NCI-H510A treated with DMSO at 0.1 percent for 48 hours (cell line): ENCODE data around the gene E4F1.
A peak's percentile ranks its signal among the peaks of the same experiment; 100 is the strongest.
"Not testable (repeated sequence)": the region's sequence is repeated elsewhere in the genome, so short reads cannot be mapped to it uniquely, and the experiment has no call there.

Experiments
- DNase-seq: peaks from one replicate; lab custom pipeline; 2025; lab: John Stamatoyannopoulos, UW

The E4F1 gene

DNA sequence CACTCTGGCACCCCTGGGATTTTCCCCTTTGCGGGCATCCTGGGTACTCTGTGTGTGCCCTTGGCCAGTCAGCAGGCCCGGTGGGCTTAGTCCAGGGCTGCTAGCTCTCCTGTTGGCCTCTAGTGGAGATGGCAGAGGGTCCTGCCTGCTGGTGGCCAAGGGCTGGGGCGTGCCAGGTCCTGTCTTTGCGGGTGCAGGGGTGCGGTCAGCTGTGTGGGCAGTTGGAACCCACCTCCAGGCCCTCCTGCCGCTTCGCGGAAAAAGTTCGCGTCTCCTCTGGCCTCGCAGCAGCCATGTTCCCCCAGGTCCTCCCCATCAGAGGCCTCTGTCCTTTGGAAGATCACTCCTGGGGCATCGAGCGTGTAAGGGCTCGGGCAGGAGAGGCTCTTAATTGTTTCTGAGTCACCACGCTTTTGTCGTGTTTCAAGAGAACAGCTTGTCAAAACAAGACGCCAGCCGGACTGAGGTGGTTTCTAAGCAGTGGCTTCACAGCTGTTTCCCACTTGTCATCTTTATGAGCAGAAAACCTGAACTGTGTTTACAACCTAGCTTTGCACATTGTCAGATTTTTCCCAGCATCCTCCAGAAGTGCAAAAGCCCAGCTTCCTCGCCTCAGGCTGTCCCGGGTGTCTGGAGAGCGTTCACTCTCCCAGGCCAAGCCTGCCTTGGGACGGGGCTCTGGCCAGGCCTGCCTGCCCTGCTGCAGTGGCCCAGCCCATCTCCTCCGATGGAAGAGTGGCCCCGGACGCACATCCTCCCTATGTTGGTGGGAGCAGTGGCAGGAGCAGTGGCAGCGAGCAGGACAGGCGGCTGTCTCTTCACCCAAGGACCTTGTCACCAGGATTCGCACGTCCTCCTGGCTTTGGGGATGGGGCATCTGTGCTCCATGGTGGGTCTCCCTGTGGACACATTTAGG is 7.9 kb downstream of the E4F1 start:
- no peak for DNase-seq

DNA sequence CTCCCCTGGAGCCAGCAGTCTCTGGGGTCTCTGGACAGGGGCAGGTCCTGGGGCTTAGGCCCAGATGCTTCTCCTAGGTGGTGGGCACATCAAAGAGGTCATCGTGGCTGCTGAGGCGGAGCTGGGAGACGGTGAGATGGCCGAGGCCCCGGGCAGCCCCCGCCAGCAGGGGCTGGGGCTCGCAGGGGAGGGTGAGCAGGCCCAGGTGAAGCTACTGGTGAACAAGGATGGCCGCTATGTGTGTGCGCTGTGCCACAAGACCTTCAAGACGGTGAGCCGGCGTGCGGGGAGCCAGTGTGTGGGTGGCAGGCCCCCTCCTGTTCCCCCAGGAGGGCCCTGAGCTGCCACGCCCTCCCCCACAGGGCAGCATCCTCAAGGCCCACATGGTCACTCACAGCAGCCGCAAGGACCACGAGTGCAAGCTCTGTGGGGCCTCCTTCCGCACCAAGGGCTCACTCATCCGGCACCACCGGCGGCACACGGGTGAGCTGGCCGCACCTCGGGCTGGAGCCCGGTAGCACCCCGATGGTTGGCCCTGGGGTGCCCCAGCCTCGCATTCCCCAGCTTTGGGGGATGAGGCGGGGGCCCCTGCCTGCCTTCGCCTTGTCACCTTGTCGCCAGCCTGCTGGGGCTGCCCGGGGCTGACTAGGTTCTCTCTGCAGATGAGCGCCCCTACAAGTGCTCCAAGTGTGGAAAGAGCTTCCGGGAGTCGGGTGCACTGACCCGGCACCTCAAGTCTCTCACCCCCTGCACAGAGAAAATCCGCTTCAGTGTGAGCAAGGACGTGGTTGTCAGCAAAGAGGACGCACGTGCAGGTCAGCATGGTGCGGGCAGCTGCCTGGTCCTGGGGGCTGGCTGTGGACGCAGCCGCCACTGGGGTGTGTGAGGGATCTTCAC is 9.0 kb downstream of the E4F1 start:
- DNase-seq: no peak

DNA sequence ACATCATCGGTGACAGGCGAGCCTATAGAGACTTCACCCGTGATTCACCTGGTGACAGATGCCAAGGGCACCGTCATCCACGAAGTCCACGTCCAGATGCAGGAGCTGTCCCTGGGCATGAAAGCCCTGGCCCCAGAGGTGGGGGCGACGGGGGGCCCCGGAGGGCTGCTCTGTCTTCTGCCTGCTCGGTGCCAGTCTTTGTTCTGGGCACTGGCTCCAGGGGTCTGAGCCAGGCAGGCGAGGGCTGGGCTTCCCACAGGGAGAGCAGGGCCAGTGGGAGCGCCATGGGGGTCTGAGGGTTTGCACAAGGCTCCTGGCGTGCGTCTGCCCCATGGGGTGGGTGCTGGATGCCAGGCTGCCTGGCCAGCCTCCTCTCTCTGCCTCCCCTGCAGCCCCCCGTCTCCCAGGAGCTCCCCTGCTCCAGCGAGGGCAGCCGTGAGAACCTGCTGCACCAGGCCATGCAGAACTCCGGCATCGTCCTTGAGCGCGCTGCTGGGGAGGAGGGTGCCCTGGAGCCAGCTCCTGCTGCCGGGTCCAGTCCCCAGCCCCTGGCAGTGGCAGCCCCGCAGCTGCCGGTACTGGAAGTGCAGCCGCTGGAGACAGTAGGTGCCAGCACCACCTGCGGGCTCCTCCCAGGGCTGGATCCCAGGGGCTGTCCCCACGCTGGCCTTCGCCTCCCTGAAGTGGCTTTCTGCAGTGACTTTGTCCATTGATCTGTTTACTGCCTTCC is 9.8 kb downstream of the E4F1 start:
- DNase-seq: no peak

DNA sequence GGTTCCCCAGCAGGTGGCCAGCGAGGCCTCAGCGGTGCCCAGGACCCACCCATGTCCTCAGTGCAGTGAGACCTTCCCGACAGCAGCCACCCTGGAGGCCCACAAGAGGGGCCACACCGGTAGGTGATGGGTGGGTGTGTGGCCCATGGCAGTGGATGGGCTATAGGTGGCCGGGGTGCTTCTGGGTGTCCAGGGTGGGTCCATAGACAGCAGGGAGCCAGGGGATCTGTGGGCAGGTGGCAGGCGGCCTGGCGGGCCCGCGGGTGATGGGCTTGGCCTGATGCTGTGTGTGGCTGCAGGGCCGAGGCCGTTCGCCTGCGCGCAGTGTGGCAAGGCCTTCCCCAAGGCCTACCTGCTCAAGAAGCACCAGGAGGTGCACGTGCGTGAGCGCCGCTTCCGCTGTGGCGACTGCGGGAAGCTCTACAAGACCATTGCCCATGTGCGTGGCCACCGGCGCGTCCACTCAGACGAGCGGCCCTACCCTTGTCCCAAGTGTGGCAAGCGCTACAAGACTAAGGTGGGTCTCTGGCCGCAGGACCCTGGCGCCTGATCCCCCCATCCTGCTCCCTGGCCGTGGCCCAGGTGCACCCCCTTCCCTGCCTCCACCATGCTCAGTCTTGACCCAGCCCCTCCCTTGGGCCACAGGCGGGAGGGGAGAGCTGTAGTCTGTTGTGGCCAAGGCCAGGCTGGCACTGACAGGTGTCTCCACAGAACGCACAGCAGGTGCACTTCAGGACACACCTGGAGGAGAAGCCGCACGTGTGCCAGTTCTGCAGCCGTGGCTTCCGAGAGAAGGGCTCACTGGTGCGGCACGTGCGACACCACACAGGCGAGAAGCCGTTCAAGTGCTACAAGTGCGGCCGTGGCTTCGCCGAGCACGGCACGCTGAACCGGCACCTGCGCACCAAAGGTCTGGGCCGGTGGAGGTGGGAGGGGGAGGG is 10.8 kb downstream of the E4F1 start:
- DNase-seq: peak; percentile 56

DNA sequence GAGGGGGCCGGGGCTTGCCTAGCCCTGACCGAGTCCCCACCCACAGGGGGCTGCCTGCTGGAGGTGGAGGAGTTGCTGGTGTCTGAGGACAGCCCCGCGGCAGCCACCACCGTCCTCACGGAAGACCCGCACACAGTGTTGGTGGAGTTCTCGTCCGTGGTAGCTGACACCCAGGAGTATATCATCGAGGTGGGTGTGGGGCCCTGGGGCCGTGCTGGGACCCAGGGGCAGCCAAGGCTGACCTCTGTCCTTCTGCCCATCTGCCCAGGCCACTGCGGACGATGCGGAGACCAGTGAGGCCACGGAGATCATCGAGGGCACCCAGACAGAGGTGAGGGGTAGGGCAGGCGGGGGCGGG is 11.4 kb downstream of the E4F1 start:
- DNase-seq: no peak

DNA sequence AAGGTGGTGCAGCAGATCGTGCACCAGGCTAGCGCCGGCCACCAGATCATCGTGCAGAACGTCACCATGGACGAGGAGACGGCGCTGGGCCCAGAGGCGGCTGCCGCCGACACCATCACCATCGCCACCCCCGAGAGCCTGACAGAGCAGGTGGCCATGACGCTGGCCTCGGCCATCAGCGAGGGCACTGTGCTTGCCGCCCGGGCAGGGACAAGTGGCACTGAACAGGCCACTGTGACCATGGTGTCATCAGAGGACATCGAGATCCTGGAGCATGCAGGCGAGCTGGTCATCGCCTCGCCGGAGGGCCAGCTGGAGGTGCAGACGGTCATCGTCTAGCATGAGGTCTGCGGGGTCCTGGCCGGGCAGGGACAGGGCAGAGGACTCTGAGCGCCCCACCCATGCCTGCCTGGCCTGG is 11.9 kb downstream of the E4F1 start:
- DNase-seq: no peak

DNA sequence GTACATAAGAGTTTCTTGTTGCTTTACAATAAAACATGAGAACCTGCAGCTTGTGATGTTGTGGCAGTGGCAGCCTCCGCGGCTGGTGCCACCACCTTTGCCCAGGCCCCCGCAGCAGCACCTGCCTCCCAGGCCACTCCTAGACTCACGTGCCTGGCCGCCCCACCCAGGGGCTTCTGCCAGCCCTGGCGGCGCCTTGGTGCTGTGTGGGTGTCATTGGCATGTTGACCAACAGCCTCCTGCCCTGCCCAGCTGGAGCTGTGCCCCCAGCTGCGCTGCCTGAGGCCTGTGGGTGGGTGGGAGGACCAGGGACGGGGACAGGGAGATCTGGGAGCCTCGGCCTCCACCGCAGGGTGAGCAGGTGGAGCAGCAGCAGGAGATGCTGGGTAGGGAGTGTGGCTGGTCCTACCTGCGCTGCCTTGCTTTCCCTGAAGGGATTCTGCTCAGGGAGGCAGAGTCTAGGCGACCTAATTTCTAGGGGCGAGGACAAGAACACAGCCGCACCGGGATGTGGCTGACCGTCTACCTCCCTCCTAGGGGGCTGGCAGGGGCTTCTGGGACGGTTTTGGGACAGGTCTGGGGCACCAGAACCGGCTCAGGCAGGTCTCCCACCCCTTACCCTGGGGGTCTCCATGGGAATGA is 12.4 kb downstream of the E4F1 start:
- DNase-seq: no peak

DNA sequence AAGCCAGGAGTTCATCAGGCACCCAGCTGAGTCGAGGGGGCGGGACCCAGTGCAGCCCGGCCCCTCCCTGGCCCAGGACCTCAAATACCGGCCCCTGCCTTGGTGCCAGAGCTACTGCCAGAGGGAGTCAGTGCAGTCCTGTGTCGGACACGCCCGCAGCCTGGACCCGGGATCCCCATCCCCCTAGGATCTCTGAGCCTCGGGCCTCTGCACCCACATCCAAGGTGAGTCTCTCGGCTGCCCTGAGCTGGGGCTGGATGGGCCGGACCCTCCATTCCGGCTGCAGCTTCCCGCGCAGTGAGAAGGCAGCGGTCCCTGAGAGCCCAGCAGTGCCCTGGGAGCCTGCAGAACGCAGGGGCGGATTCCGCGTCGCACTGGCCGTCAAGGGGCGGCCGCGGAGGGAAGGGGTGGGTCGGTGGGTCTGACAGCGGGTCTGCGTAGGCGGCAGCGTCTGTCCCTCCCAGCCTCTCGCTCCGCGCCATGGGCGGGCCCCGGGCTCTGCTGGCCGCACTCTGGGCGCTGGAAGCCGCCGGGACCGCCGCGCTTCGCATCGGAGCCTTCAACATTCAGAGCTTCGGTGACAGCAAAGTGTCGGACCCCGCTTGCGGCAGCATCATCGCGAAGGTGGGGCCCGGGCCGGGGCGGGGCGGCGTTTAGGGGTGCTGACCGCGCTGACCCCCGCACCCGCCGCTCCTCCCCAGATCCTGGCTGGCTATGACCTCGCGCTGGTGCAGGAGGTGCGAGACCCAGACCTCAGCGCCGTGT is 13.1 kb downstream of the E4F1 start, which contains the start of gene DNASE1L2:
TSS of gene DNASE1L2 (plus strand) at position 108 of the 765 bp plus-strand sequence. CDS start at position 481, 373 bp downstream.
- DNase-seq: no peak

DNA sequence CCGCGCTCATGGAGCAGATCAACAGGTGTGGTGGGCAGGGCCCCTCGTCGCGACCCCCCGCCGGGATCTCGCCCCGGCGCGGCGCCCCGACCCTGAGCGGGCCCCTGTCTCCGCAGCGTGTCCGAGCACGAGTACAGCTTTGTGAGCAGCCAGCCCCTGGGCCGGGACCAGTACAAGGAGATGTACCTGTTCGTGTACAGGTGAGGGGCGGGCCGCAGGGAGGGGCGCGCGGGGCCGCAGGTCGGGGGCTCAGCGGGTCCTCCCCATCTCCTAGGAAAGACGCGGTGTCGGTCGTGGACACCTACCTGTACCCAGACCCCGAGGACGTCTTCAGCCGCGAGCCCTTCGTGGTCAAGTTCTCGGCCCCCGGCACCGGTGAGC is 13.7 kb downstream of the E4F1 start:
- no peak for DNase-seq

DNA sequence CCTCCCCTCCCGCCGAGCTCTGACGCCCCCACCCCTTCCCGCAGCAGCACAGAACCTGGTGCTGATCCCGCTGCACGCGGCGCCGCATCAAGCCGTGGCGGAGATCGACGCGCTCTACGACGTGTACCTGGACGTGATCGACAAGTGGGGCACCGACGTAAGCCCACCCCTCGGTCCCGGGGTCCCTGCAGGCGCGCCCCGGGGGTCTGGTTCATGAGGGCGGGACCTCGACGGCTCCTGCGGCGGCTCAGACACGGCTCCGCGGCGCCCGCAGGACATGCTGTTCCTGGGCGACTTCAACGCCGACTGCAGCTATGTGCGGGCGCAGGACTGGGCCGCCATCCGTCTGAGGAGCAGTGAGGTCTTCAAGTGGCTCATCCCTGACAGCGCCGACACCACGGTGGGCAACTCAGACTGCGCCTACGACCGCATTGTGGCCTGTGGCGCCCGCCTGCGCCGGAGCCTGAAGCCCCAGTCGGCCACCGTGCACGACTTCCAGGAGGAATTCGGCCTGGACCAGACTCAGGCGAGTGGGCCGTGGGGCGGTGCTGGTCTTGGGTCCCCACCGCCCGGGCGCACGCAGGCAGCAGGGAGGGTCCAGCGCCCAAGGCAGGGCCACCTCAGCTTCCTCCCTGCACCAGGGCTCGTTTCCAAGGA is 14.2 kb downstream of the E4F1 start:
- DNase-seq: no peak

DNA sequence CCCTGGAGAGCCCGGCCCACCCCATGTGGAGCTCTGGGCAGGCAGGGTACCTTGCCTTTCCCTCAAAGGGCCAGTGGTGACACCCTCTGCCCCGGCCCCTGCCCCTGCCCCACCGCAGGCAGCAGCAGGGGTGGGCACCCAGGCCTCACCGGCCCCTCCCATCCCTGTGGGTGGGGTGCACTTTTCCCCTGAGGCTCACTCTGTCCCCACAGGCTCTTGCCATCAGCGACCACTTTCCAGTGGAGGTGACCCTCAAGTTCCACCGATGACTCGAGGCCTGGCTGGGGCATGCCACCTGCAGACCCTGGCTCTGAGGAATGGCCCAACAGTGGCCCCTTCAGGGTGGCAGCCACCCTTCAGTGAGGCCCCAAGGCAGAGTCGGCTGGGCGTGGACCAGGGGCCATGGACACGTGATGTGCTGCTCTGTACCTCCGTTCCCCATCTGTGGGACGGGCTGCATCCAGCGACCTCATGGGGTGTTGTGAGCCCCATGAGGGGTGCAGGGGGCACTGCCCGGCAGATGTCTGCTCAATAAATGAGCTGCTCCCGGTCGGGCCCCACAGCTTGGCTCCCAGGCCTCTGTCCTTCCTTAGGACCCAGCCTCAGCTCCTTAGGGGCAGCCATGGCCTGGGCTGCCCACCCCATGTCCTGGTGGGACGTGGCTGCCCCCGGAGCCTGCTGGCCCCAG is 14.9 kb downstream of the E4F1 start:
- DNase-seq: no peak

DNA sequence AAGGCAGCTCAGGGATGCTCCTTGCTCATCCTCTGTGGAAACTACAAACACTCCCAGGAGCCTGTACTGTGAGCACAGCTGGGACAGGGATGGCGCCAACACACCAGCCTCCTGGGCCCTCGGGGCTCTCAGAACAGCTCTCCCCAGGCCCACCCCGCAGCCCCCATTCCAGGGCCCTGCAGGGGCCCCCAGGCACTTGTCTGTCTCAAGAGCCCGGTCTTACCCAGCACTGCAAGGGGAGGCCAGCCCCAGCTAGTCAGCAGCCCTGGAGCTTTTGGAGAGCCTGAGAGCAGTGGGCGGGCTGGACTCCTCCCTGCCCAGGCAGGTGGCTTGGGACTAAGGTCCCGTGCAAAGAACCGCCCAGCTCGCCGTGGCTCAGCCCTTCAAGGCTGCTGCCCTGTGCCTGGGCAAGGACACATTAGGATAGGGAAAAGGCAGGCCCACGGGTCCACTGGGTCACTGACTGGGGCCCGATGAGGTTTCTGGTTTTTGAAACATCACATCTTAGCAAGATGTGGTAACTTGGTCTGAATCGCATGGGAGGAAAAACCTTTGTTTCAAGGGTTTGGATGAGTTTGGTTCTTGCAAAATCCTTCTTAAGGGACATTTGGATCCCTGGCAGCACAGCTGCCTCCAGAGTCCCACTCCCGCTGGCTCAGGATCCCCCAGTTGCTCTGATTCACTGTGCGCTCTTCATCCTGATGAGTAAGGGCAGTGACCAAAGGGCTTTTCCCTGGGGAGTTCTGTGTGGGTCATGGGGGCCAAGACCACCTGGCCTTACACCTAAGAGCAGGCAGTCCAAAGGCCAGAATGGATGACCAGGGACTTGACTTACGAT is 15.7 kb downstream of the E4F1 start:
- peak; percentile 20 for DNase-seq

DNA sequence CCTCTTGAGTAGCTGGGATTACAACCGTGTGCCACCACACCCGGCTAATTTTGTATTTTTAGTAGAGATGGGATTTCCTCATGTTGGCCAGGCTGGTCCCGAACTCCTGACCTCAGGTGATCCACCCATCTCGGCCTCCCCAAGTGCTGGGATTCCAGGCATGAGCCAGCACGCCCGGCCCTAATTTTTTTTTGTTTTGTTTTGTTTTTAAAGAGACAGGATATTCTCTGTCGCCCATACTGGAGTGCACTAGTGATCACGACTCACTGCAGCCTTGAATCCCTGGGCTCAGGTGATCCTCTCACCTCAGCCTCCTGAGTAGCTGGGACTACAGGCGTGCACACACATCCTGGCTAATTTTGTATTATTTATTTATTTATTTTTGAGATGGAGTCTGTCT is 16.9 kb downstream of the E4F1 start:
- not testable (repeated sequence) for DNase-seq

DNA sequence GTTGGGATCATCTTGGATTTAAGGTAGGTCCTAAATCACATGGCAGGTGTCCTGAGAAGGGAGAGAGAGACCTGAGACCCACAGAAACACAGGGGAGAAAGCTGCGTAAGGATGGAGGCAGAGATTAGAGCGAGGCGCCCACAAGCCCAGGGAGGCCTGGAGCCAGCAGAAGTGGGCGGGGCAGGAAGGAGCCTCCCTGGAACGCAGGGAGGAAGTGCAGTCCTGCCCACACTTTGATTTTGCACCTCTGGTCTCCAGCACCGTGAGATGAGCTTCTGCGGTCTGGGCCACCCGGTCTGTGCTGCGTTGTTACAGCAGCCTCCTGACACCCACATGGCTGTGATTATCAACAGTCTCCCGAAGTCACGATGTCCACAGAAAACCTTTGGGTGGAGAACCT is 19.2 kb downstream of the E4F1 start:
- DNase-seq: no peak

DNA sequence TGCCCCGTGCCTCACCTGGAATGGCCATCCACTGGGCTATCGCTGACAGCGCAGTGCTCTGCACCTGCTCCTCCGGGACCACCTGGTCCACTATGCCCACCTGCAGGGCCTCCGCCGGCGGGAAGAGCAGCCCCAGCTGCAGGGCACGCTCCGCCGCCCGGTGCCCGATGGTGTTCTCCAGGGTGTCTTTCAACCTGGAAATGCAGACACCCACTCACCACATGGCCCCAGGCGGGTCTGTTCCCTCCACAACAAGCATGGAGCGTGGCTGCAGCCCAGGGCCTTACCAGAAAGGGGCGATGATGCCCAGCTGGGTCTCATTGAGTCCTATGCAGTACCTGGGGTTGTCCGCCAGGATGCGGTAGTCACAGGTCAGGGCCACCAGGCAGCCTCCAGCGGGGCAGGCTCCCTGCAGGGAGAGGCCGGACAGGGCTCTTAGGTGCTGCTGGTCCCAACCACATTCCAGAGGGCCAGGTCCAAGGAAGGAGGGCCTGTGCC is 19.7 kb downstream of the E4F1 start:
- no peak for DNase-seq

DNA sequence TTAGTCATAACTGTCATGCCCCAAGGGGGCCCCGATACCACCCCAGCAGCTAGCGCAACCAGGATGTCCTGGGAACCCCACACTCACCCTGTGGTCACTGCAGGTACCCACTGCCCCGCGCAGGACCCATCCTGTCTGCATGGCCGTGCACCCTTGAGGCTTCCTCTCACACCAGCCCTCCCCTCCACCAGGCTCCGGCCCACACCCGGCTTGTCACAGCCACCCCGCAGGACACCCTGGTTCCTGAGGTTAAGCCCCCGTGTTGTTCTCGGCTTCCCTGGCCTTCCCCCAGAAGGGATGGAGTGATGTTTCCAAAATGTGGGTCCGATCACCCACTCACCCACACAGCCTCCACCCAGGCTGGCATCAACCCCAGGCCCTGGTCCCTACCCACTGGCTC is 20.4 kb downstream of the E4F1 start:
- no peak for DNase-seq

DNA sequence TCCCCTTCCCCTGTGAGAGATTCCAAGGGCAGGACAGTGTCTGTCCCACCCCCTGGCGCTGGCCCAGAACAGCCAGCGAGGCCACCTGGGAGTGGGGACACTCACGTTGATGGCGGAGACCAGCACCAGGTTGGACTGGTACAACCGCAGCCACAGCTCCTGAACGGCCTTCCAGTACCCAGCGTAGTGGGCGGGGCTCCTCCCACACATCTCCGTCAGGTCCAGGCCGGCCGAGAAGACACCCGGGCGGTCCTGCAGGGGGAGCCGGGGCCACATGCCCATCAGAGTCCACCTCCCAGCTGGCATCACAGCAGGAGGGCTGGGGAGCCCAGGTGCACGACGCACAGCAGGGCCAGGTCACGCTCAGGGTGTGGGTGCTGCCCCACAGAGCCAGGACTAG is 20.9 kb downstream of the E4F1 start:
- DNase-seq: peak; percentile 6
